ENCODE results near the gene ZNF511. TPM values are rescaled to one million over a fixed set of nuclear protein-coding genes. Genes with fewer than 3 reads are reported as not detected.

The ZNF511 gene
- total RNA-seq, 1 experiment from 2014 or later = 69.6 TPM

GRCh38 chr10:133263674-133264073 is 45.0 kb upstream of the ZNF511 start:
- no peak for DNase-seq (ENCODE audit: low spot score)
- Mint-ChIP-seq H3K9me3 (no peaks in the 10 kb centered on the region), H3K36me3 (no peaks in the 10 kb centered on the region), H3K27me3 (ENCODE audit: low read depth) (peaks cover 19% of the 10 kb centered on the region), H3K27ac (no peak overlapping the region), H3K4me3 (no peak overlapping the region), H3K4me1 (0 out of 2 replicates have a peak, but pooled peaks cover 4% of the 10 kb centered on the region)
- TF ChIP-seq, protein P1, sequence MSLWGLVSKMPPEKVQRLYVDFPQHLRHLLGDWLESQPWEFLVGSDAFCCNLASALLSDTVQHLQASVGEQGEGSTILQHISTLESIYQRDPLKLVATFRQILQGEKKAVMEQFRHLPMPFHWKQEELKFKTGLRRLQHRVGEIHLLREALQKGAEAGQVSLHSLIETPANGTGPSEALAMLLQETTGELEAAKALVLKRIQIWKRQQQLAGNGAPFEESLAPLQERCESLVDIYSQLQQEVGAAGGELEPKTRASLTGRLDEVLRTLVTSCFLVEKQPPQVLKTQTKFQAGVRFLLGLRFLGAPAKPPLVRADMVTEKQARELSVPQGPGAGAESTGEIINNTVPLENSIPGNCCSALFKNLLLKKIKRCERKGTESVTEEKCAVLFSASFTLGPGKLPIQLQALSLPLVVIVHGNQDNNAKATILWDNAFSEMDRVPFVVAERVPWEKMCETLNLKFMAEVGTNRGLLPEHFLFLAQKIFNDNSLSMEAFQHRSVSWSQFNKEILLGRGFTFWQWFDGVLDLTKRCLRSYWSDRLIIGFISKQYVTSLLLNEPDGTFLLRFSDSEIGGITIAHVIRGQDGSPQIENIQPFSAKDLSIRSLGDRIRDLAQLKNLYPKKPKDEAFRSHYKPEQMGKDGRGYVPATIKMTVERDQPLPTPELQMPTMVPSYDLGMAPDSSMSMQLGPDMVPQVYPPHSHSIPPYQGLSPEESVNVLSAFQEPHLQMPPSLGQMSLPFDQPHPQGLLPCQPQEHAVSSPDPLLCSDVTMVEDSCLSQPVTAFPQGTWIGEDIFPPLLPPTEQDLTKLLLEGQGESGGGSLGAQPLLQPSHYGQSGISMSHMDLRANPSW (CRISPR knock-in tag; conservative IDR thresholded peaks at IDR 0.05; ENCODE audit: low read depth) = no peak
- TF ChIP-seq ZNF425 (CRISPR knock-in tag; conservative IDR thresholded peaks at IDR 0.05) (no peak), FOXP1 (CRISPR knock-in tag; IDR thresholded peaks at IDR 0.05; ENCODE audit: borderline replicate concordance) (no peak), RELA (CRISPR knock-in tag; IDR thresholded peaks at IDR 0.05; ENCODE audit: borderline replicate concordance) (no peak), JUN (CRISPR knock-in tag; IDR thresholded peaks at IDR 0.05) (no peak), ZSCAN18 (CRISPR knock-in tag; IDR thresholded peaks at IDR 0.05) (no peak), MXD4 (CRISPR knock-in tag; IDR thresholded peaks at IDR 0.05; ENCODE audit: borderline replicate concordance) (no peak)
- ATAC-seq = no peak
- POLR2A ChIA-PET = interaction anchor here (0.6 kb wide), 1 partner anchor 14 kb away, joined by 3 read pairs; no protein-coding TSS in a partner anchor
- CTCF ChIA-PET = interaction anchor here (1.0 to 1.6 kb wide), 2 partner anchors 16 to 17 kb away, joined by 3 to 4 read pairs; no protein-coding TSS in a partner anchor

GRCh38 chr10:133264461-133264860 is 44.3 kb upstream of the ZNF511 start:
- ATAC-seq = no peak
- CTCF ChIA-PET = interaction anchor here (1.0 kb wide), 1 partner anchor 18 kb away, joined by 3 read pairs; no protein-coding TSS in a partner anchor
- TF ChIP-seq ZNF317 (CRISPR knock-in tag; IDR thresholded peaks at IDR 0.05; ENCODE audit: borderline replicate concordance, low read depth) = no peak
- no peak for TF ChIP-seq TCF7 (CRISPR knock-in tag; IDR thresholded peaks at IDR 0.05; ENCODE audit: low read depth)
- TF ChIP-seq, protein P2, sequence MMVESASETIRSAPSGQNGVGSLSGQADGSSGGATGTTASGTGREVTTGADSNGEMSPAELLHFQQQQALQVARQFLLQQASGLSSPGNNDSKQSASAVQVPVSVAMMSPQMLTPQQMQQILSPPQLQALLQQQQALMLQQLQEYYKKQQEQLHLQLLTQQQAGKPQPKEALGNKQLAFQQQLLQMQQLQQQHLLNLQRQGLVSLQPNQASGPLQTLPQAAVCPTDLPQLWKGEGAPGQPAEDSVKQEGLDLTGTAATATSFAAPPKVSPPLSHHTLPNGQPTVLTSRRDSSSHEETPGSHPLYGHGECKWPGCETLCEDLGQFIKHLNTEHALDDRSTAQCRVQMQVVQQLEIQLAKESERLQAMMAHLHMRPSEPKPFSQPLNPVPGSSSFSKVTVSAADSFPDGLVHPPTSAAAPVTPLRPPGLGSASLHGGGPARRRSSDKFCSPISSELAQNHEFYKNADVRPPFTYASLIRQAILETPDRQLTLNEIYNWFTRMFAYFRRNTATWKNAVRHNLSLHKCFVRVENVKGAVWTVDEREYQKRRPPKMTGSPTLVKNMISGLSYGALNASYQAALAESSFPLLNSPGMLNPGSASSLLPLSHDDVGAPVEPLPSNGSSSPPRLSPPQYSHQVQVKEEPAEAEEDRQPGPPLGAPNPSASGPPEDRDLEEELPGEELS (CRISPR knock-in tag; IDR thresholded peaks at IDR 0.05) = no peak
- no peak for TF ChIP-seq SP1 (CRISPR knock-in tag; conservative IDR thresholded peaks at IDR 0.05)
- TF ChIP-seq, protein P3, sequence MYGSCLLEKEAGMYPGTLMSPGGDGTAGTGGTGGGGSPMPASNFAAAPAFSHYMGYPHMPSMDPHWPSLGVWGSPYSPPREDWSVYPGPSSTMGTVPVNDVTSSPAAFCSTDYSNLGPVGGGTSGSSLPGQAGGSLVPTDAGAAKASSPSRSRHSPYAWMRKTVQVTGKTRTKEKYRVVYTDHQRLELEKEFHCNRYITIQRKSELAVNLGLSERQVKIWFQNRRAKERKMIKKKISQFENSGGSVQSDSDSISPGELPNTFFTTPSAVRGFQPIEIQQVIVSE (CRISPR knock-in tag; IDR thresholded peaks at IDR 0.05; ENCODE audit: borderline replicate concordance) = no peak
- TF ChIP-seq ATF3 (CRISPR knock-in tag; conservative IDR thresholded peaks at IDR 0.05) = no peak
- TF ChIP-seq, protein P4, sequence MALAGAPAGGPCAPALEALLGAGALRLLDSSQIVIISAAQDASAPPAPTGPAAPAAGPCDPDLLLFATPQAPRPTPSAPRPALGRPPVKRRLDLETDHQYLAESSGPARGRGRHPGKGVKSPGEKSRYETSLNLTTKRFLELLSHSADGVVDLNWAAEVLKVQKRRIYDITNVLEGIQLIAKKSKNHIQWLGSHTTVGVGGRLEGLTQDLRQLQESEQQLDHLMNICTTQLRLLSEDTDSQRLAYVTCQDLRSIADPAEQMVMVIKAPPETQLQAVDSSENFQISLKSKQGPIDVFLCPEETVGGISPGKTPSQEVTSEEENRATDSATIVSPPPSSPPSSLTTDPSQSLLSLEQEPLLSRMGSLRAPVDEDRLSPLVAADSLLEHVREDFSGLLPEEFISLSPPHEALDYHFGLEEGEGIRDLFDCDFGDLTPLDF (CRISPR knock-in tag; IDR thresholded peaks at IDR 0.05) = no peak
- TF ChIP-seq, protein P1 (CRISPR knock-in tag; conservative IDR thresholded peaks at IDR 0.05; ENCODE audit: low read depth) = no peak
- TF ChIP-seq, protein P5, sequence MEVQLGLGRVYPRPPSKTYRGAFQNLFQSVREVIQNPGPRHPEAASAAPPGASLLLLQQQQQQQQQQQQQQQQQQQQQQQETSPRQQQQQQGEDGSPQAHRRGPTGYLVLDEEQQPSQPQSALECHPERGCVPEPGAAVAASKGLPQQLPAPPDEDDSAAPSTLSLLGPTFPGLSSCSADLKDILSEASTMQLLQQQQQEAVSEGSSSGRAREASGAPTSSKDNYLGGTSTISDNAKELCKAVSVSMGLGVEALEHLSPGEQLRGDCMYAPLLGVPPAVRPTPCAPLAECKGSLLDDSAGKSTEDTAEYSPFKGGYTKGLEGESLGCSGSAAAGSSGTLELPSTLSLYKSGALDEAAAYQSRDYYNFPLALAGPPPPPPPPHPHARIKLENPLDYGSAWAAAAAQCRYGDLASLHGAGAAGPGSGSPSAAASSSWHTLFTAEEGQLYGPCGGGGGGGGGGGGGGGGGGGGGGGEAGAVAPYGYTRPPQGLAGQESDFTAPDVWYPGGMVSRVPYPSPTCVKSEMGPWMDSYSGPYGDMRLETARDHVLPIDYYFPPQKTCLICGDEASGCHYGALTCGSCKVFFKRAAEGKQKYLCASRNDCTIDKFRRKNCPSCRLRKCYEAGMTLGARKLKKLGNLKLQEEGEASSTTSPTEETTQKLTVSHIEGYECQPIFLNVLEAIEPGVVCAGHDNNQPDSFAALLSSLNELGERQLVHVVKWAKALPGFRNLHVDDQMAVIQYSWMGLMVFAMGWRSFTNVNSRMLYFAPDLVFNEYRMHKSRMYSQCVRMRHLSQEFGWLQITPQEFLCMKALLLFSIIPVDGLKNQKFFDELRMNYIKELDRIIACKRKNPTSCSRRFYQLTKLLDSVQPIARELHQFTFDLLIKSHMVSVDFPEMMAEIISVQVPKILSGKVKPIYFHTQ (CRISPR knock-in tag; IDR thresholded peaks at IDR 0.05) = no peak
- TF ChIP-seq GRHL2 (CRISPR knock-in tag; IDR thresholded peaks at IDR 0.05; ENCODE audit: insufficient replicate concordance, severe bottlenecking) = no peak

More at GRCh38 chr10:133264461-133264860, 44.3 kb upstream of the ZNF511 start:
- 0 out of 2 replicates have a peak, but pooled peaks cover 4% of the 10 kb centered on the region for H3K4me1 Mint-ChIP-seq
- H3K36me3 Mint-ChIP-seq = no peaks in the 10 kb centered on the region
- no peaks in the 10 kb centered on the region for H3K9me3 Mint-ChIP-seq
- peaks cover 19% of the 10 kb centered on the region for H3K27me3 Mint-ChIP-seq (ENCODE audit: low read depth)
- POLR2A ChIA-PET = interaction anchor here (0.6 kb wide), 1 partner anchor 13 kb away, joined by 3 read pairs; no protein-coding TSS in a partner anchor
- no peak overlapping the region for H3K4me3 Mint-ChIP-seq
- DNase-seq (ENCODE audit: low spot score) = no peak
- H3K27ac Mint-ChIP-seq = no peak overlapping the region
